Inflammatory macrophage (primary cell): ENCODE data around the gene MON1B.
"Not testable (repeated sequence)": the region's sequence is repeated elsewhere in the genome, so short reads cannot be mapped to it uniquely, and the experiment has no call there.

ENCODE experiments used
- DNase-seq, 2 donors: peaks; one replicate each; pipeline ENCODE4 v3.0.0-alpha.2; 2020 to 2022

Gene MON1B

DNA sequence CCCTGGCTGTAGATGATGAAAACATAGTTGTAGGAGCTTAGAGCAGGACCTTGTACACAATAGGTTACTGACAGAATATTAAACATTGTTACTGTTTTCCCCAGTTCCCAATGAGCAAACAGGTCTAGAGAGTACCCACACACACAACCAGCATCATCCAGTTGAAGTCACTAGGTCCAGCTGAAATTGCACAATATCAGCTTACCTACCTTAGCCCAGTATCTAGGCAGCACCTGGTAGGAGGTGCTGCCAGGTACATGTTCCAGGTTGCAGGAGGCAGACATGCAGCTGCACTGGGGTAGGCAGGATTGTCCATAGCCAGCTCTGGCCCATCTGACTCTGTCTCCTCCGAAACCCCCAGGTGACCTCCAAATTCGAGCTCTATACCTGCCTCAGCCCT is 6.8 kb downstream of the MON1B start:
- no peak for DNase-seq

DNA sequence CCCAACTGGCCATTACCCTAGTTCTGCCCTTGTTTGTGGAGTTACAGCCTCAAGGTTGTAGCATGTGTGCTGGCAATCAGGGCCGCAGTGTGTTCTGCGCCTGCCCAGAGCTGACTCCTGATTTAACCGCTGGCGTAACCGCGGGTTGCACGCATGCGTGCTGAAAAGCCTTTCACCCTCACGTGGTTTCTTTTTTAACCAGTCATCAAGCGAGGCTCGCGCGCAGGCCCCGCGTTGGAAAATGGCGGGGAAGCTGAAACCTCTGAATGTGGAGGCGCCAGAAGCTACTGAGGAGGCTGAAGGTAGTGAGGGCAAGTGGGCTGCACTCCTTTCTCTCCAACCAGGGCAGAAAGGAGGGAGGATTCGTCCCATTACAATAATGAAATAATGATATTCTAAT is 8.2 kb downstream of the MON1B start, which contains the start of gene SYCE1L:
SYCE1L (plus strand) TSS at position 198 of the 400 bp plus-strand sequence; CDS start at position 242, 44 bp downstream.
- no peak for DNase-seq

GRCh38 chr16:77206533-77206932 is 15.5 kb downstream of the MON1B start:
- no peak for DNase-seq

DNA sequence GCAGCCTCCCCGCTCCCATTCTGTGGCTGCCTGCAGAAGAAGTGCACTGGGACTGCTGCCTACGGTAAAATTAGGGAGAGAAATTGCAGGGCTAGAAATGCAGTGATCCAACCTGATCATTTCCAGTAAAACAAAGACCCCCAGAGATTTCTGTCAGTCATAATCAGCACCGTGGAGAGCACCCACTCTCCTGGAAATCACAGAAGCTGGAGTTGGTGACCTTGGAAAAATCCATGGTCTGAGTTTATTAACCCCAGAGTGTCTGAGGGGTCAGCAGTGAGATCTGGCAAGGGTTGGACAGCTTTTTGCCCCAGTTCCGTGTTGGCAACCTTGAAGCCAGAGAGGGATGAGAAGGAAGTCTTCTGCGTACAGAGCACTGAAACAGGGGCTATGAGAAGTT is 16.0 kb downstream of the MON1B start:
- no peak for DNase-seq

GRCh38 chr16:77208382-77208781 is 17.4 kb downstream of the MON1B start:
- no peak for DNase-seq

DNA sequence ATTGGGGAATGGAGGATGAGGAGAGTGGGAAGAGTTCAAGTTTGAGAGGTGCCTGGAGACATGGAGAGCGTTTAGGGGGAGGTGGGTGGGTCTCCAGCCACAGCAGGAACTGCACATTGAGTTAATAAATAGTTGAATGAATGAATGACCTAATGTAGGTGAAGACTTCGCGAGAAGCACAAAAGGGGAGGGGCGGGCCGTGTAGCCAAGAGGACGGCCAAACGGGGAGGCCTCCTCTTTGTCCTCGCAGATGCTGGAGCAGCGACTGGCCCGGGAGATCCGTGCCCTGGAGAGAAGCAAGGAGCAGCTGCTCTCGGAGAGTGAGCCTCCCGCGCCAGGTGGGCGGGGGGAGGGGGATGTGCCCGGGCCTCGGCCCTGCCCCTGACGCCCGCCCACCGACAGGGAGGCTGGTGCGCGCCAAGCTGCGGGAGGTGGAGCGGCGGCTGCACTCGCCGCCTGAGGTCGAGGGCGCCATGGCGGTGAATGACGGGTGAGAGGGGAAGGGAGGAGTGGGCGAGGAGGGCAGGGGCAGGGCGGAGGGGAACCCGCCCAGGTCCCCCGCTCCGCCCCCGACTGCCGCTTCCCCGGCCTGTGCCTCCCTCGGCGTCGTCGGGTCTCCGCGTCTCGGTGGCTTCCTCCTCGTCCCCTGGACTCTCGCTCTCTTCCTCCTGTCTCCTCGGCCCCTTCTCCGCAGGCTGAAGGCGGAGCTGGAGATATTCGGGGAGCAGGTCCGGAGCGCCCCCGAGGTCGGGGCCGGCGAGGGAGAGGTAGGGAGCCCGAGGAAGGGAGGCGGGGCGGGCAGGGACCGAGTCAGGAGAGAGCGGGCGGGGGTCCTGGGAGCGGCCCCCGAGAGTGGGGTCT is 21.1 kb downstream of the MON1B start:
- peak; percentile 30 to 52 for DNase-seq

- DNase-seq: peak; percentile 32 to 59
Observed at GRCh38 chr16:77212741-77213541, 22.0 kb downstream of the MON1B start.

DNA sequence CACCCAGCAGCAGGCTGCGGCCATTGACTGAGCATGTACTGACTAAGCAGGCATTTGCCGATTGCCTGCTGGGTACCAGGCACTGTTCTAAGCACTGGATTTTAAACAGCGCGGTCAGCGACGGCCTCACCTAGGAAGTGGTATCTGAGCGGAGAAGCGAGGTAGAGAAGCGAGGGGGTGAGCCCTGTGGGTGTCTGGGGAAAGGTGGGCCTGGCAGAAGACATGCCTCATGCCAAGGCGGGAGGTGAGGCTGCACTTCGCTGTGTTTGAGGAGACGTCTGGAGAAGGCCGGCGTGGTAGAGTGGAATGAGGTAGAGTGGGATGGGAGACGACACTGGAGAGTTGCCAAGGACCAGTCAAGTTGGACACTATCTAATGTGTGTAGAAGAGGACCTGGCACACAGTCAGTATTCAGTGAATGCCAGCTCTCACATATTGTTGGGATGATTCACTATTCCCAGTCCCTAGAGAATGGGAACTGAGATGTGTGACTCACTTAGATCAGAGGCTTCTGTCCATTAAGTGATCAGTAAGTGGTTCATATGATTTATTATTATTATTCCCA is 22.6 kb downstream of the MON1B start:
- DNase-seq: no peak

DNA sequence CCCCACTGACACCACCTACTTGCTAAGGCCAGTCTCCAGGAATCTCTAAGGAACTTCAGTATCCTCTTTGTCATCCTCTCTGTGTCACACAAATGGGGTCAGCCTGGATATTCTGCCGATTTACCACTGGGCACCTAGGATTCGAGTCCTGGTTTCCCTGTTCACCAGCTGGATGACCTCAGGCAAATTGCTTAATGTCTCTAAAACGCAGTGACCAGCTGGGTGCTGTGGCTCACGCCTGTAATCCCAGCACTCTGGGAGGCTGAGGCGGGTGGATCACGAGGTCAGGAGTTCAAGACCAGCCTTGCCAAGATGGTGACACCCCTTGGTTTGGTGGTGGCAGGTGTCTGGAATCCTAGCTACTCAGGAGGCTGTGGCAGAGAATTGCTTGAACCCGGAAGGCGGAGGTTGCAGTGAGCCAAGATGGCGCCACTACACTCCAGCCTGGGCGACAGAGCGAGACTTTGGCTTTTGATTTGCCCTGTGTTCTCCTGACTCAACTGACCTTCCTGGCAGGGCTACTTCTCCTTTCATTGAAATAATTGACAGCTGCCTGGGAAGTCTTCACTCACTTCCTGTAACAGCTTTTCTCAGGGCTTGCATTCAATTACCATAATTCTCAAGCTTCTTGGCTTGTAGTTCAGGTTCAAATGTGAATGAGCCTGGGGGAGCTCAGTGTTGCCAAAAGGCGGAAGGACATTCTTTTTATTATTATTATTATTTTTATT is 23.6 kb downstream of the MON1B start:
- peak in 1 of 2 donors; percentile 27 for DNase-seq

DNA sequence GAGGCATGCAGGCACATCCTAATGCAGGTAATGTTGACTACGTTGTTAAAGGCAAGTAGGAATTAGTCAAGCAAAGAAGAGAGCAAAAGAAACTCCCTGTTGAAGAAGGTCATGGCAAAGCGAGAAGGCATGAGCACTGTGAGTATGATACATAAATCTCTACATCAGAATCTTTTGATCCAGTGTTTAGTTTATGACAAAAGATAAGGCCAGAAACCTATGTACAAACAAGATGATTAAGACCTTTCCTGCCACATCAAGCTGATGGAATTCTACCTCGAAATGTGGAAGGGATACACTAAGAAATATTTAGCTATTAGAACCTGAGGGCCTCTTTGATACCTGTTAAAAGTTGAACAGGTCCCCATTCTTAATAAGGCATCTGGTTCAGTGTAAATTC is 28.4 kb downstream of the MON1B start:
- DNase-seq: no peak

- no peak for DNase-seq
Observed at GRCh38 chr16:77220427-77220826, 29.4 kb downstream of the MON1B start.

- no peak for DNase-seq
Observed at GRCh38 chr16:77221482-77221881, 30.5 kb downstream of the MON1B start.

DNA sequence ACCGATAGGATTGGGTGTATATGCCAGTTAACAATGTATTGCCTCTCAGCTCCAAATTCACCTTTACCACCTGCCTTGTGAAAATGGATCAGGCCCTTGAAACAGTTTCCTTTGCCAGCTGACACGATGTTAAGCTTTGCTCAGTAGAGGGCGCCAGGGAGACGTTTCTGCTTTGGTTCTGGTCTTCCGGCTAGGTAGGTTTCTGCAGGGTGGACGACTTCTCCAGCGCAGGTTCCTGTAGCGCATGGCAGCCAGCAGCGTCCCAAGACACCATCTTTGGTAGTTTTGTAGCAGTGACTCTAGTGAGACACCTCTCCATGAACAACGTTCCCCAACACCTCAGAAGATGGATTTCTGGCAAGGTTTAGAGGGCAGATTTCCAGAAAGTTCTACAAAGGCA is 32.2 kb downstream of the MON1B start:
- DNase-seq: no peak

DNA sequence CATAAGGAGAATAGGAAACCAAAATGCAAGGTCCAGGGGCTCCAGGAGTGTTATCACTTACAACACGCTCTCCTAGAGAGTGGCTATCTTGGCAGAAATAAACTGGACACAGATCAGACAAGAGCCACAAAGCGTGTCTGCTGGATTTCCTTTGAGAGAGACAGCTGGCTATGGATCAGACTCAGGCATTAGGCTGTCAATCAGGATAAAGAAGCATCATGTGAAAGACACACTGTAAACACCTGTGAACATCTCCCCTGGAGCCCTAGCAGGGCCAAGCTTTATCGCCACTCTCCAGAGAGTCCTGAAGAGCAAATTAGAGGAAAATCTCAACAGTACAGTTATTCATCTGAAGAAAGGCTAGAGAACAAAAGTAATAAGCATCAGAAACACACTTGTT is 34.2 kb downstream of the MON1B start:
- DNase-seq: no peak

- DNase-seq: no peak
Observed at GRCh38 chr16:77227745-77228144, 36.8 kb downstream of the MON1B start.

- no peak for DNase-seq
Observed at GRCh38 chr16:77231047-77231446, 40.1 kb downstream of the MON1B start.

- DNase-seq: no peak
Observed at GRCh38 chr16:77233799-77234519, 43.0 kb downstream of the MON1B start.

DNA sequence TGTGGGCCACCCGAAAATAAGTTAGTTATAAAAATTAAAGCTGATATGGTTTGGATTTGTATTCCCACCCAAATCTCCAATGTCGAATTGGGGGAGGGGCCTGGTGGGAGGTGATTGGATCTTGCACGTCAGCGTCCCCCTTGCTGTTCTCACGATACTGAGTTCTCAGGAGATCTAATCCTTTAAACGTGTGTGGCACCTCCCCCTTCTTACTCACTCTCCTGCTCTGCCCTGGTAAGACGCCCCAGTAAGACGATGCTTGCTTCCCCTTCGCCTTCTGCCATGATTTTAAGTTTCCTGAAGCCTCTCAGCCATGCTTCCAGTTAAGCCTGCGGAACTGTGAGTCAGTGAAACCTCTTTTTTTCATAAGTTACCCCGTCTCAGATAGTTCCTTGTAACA is 43.6 kb downstream of the MON1B start:
- no peak for DNase-seq

GRCh38 chr16:77236063-77236511 is 45.1 kb downstream of the MON1B start:
- peak; percentile 86 to 90 for DNase-seq

GRCh38 chr16:77238593-77238992 is 47.6 kb downstream of the MON1B start:
- DNase-seq: no peak

DNA sequence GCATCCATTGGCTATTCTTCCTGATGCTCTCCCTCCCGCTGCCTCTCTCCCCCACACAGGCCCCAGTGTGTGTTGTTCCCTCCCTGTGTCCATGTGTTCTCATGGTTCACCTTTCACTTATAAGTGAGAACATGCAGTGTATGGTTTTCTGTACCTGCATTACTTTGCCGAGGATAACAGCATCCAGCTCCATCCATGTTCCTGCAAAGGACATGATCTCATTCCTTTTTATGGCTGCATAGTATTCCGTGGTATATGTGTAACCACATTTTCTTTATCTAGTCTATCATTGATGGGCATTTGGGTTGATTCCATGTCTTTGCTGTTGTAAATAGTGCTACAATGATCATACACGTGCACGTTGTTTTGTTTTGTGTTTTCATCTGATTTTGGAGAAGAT is 51.5 kb downstream of the MON1B start:
- DNase-seq: not testable (repeated sequence)

DNA sequence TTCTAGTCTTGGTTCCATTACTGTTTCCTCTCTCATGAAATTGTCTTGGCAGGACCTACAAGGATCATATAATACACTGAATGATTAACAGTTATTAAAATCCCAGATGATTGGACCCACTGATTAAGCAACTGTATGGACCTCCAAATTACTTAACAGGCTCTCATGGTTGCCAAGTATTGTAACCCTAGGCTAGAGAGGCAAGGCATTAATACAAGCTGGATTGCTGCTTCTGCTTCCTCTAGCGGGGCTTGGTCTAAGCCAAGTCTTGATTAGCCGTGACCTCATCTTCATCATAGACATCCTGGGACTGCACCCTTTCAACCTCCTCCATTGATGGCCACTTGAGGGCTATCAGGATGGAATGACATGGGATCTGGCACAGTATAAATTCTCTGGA is 55.2 kb downstream of the MON1B start:
- no peak for DNase-seq
